B cell (primary cell): ENCODE results near the gene DCST2.

Source experiments
- CTCF ChIP-seq: fragments of 200-600 bp; IDR thresholded peaks from one replicate; pipeline ENCODE4 v1.8.0; 2022; ENCODE audit warnings: antibody characterized with exemption, mild to moderate bottlenecking
- EZH2 ChIP-seq: IDR thresholded peaks from 2 replicates; pipeline ENCODE4 v1.6.1; 2012; ENCODE audit warnings: borderline replicate concordance, low read depth, mild to moderate bottlenecking, moderate library complexity, low read length; ENCODE audit not compliant: insufficient read depth, poor library complexity, severe bottlenecking

DNA sequence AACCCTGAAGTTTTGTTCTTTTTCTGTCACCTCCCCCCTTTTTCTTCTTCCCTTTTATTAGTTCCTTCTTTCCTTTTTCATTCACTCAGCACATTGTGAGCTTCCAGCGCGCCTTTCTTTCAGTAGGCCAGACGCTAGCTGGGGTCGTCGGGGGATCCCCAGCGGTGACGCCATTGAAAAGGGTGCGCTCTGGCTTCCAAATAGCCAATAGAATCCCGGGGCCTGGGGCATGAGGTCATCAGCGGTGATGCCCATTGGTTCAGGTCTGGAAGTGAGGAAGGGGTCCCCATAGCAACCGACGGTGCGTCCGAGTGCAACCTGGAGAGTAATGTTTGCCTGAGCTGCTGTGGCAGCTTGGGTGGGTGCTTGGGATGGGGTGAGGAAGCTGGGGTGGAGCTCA is 38.1 kb upstream of the DCST2 start:
- TF ChIP-seq CTCF (no peak), EZH2 (no peak)
